Subcutaneous abdominal adipose tissue (tissue), 5 donors: ENCODE results near the gene CAPN15.
A peak's percentile ranks its signal among the peaks of the same experiment; 100 is the strongest.

ENCODE experiments used
- H3K27ac ChIP-seq: one replicate; pipeline ENCODE4 v1.7.0; 2013; ENCODE audit warnings: low read depth, mild to moderate bottlenecking, inconsistent platforms, low read length, moderate library complexity
- H3K27me3 ChIP-seq, 5 donors: one replicate each; pipeline ENCODE4 v1.7.0; 2013; ENCODE audit warnings: low read length in 5 of 5, inconsistent platforms in 1 of 5; ENCODE audit not compliant: control insufficient read depth in 5 of 5, insufficient read depth in 4 of 5
- H3K36me3 ChIP-seq, 5 donors: one replicate each; pipeline ENCODE4 v1.7.0; 2013; ENCODE audit warnings: low read length in 5 of 5; ENCODE audit not compliant: control insufficient read depth in 5 of 5, insufficient read depth in 5 of 5
- H3K4me1 ChIP-seq, 5 donors: one replicate each; pipeline ENCODE4 v1.7.0; 2013; ENCODE audit warnings: low read length in 5 of 5, mild to moderate bottlenecking in 3 of 5, moderate library complexity in 1 of 5; ENCODE audit not compliant: control insufficient read depth in 5 of 5, insufficient read depth in 5 of 5
- H3K4me3 ChIP-seq, 5 donors: one replicate each; pipeline ENCODE4 v1.7.0; 2013; ENCODE audit warnings: low read length in 5 of 5, low read depth in 1 of 5
- H3K9ac ChIP-seq, 5 donors: one replicate each; pipeline ENCODE4 v1.7.0; 2013; ENCODE audit warnings: low read length in 5 of 5, mild to moderate bottlenecking in 4 of 5, moderate library complexity in 3 of 5
- H3K9me3 ChIP-seq, 5 donors: one replicate each; pipeline ENCODE4 v1.7.0; 2013; ENCODE audit warnings: low read length in 5 of 5; ENCODE audit not compliant: control insufficient read depth in 5 of 5
- donor health status: healthy.
- donor health status: healthy.
- donor health status: healthy.
- donor health status: healthy.
- donor health status: healthy.

CAPN15 gene

GRCh38 chr16:525520-526180, 1.9 kb upstream of the CAPN15 start:
- peaks cover 19 to 54% (median 43%) of the 10 kb centered on the region in 5 donors for H3K4me1 ChIP-seq
- peak overlapping the region; percentile 72 to 85 (median 77) for H3K4me3 ChIP-seq
- H3K27ac ChIP-seq, result no peak overlapping the region
- H3K9me3 ChIP-seq, result no peaks in the 10 kb centered on the region
- peak overlapping the region in 3 of 5 donors; percentile 44 to 96 (median 92) for H3K9ac ChIP-seq
- peaks cover 0 to 9% (median 4%) of the 10 kb centered on the region in 5 donors for H3K36me3 ChIP-seq
- no peaks in the 10 kb centered on the region for H3K27me3 ChIP-seq

DNA sequence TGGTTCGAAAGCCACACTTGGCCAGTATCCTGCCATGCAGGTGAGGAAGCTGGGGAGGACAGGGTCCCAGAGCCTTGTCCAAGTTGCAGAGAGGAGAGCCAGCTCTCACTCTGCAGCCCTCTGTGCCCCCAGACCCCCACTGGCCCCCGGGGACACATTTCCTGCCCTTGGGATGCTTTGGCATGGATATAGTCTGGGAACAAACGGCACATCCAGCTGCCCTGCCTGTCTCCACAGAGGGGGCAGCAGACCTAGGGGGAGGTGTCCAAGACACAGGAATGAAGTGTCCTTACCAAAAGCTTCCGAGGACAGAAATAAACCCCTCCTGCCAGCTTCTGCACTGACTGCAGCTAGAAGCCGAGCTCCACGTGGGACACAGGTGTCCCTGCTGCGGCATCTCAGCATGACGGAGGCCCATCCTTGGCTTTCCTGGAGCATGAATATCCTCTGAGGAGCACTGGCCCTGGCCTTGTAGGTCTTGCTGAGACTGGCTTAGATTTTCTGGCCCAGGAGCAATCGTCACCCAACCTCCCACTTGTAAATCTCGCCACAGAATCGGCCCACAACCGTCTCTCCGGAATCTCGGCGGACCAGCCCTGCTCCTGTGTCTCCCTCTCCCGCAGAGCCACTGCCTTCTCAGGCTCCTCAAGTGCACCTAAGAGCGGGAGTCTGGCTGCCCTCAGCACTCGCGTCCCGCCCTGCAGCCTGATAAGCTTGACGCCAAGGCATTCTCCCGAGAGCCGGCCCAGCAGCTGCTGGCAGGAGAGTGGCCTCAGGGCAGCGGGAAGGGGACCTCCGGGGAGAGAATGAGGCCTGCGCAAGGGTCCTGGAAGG, 1.1 kb upstream of the CAPN15 start:
- H3K9me3 ChIP-seq, result no peaks in the 10 kb centered on the region
- peak overlapping the region; percentile 92 for H3K27ac ChIP-seq
- H3K9ac ChIP-seq, result peak overlapping the region; percentile 71 to 96 (median 92)
- no peaks in the 10 kb centered on the region for H3K27me3 ChIP-seq
- peaks cover 0 to 4% (median 0%) of the 10 kb centered on the region in 5 donors for H3K36me3 ChIP-seq
- peak overlapping the region; percentile 72 to 85 (median 77) for H3K4me3 ChIP-seq
- peaks cover 19 to 54% (median 43%) of the 10 kb centered on the region in 5 donors for H3K4me1 ChIP-seq

- Histone ChIP-seq H3K9ac (peak overlapping the region; percentile 56 to 90 (median 87)), H3K4me3 (peak overlapping the region; percentile 69 to 85 (median 79)), H3K36me3 (peaks cover 0 to 4% (median 0%) of the 10 kb centered on the region in 5 donors), H3K27me3 (no peaks in the 10 kb centered on the region), H3K9me3 (no peaks in the 10 kb centered on the region), H3K27ac (peak overlapping the region; percentile 76), H3K4me1 (peaks cover 19 to 56% (median 44%) of the 10 kb centered on the region in 5 donors)
These were observed 849 bp downstream of the CAPN15 start for GRCh38 chr16:528111-529011.

- H3K4me1 ChIP-seq, result peaks cover 19 to 60% (median 49%) of the 10 kb centered on the region in 5 donors
These were observed 1.6 kb downstream of the CAPN15 start for GRCh38 chr16:529012-529575.

GRCh38 chr16:530111-530817, 2.8 kb downstream of the CAPN15 start:
- Histone ChIP-seq H3K27me3 (no peaks in the 10 kb centered on the region), H3K4me3 (peak overlapping the region in 1 of 5 donors; percentile 11), H3K9me3 (no peaks in the 10 kb centered on the region), H3K36me3 (peaks cover 0 to 4% (median 0%) of the 10 kb centered on the region in 5 donors), H3K9ac (peak overlapping the region in 2 of 5 donors; percentile 23 to 39), H3K4me1 (peaks cover 19 to 59% (median 53%) of the 10 kb centered on the region in 5 donors), H3K27ac (no peak overlapping the region)

More at GRCh38 chr16:529012-529575, 1.6 kb downstream of the CAPN15 start:
- H3K9me3 ChIP-seq, result no peaks in the 10 kb centered on the region
- H3K4me3 ChIP-seq, result peak overlapping the region; percentile 69 to 85 (median 79)
- H3K27ac ChIP-seq, result peak overlapping the region; percentile 76
- H3K27me3 ChIP-seq, result no peaks in the 10 kb centered on the region
- H3K36me3 ChIP-seq, result peaks cover 0 to 4% (median 0%) of the 10 kb centered on the region in 5 donors
- H3K9ac ChIP-seq, result peak overlapping the region; percentile 56 to 90 (median 87)

DNA sequence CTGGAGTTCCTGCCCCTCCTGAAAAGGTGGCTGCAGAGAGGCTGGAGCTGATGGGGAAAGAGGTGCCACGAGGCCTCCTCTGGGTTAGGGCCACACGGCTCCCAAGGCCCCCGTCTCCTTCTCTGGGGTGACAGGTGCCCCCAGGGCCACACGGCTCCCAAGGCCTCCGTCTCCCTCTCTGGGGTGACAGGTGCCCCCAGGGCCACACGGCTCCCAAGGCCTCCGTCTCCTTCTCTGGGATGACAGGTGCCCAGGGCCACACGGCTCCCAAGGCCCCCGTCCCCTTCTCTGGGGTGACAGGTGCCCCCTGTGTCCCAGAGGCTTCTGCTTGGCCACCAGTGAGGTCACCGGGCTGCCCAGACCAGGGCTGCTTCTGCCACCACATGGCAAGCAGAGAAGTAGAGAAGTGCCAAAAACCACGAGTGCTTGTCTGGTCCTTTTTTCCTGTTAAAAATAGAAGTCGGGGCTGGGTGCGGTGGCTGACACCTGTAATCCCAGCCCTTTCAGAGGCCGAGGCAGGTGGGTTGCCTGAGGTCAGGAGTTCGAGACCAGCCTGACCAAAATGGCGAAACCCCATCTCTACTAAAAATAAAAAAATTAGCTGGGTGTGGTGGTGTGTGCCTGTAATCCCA, 4.1 kb downstream of the CAPN15 start:
- no peak overlapping the region for H3K4me3 ChIP-seq
- peaks cover 10 to 52% (median 43%) of the 10 kb centered on the region in 5 donors for H3K4me1 ChIP-seq
- H3K9ac ChIP-seq, result no peak overlapping the region
- no peak overlapping the region for H3K27ac ChIP-seq
- no peaks in the 10 kb centered on the region for H3K9me3 ChIP-seq
- no peaks in the 10 kb centered on the region for H3K27me3 ChIP-seq
- peaks cover 0 to 5% (median 0%) of the 10 kb centered on the region in 5 donors for H3K36me3 ChIP-seq

GRCh38 chr16:533391-534123, 6.0 kb downstream of the CAPN15 start:
- Histone ChIP-seq H3K36me3 (peaks cover 0 to 23% (median 8%) of the 10 kb centered on the region in 5 donors), H3K27ac (no peak overlapping the region), H3K4me3 (no peak overlapping the region), H3K9ac (no peak overlapping the region), H3K4me1 (peaks cover 10 to 41% (median 34%) of the 10 kb centered on the region in 5 donors), H3K9me3 (no peaks in the 10 kb centered on the region), H3K27me3 (no peaks in the 10 kb centered on the region)

DNA sequence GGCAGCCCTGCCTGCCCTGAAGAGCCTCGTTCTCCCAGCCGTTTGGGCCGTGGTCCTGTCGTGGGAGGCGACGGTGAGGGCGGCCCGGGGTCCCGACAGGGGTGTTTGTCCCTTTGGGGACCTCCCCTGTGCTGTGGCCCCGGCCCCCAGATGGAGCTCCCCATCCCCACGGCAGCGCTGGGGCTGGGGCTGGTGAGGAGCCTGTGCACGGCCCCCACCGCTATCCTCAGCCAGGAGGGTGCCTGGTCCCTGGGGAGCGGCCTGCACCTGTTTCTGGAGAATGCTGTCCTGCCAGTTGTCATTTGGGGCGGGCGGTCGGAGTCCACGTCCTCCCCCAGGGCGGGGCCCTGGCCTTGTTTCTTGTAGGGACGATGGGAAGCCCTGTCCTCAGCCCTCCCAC, 6.6 kb downstream of the CAPN15 start:
- Histone ChIP-seq H3K36me3 (peaks cover 0 to 24% (median 8%) of the 10 kb centered on the region in 5 donors), H3K9ac (no peak overlapping the region), H3K27ac (no peak overlapping the region), H3K4me3 (no peak overlapping the region), H3K4me1 (peaks cover 7 to 36% (median 28%) of the 10 kb centered on the region in 5 donors), H3K27me3 (no peaks in the 10 kb centered on the region), H3K9me3 (no peaks in the 10 kb centered on the region)
